ENCODE measurements around the gene MUC5B. TPM values are rescaled to one million over a fixed set of nuclear protein-coding genes. Genes with fewer than 3 reads are reported as not detected.

MUC5B gene
- total RNA-seq, 1 donor from 2014 or later = 0.25 TPM

- H3K27me3 ChIP-seq = no peaks in the 10 kb centered on the region
- H3K4me1 ChIP-seq = no peaks in the 10 kb centered on the region
- no peak overlapping the region for H3K27ac ChIP-seq
- no peaks in the 10 kb centered on the region for H3K9me3 ChIP-seq
- H3K36me3 ChIP-seq = no peaks in the 10 kb centered on the region
- no peak overlapping the region for H3K4me3 ChIP-seq
- intact Hi-C loops (cut with DNase I) = no loop called here
- DNase-seq (ENCODE audit: extremely low spot score in 2 of 2) = no peak
- TF ChIP-seq CTCF (IDR thresholded peaks at IDR 0.05) = no peak
- no peak for TF ChIP-seq POLR2A (IDR thresholded peaks at IDR 0.05)
- TF ChIP-seq POLR2AphosphoS5 (IDR thresholded peaks at IDR 0.05; ENCODE audit: insufficient read depth in 1 of 2, low read depth in 1 of 2) = no peak
Measured at GRCh38 chr11:1253103-1253485, 30.2 kb downstream of the MUC5B start.

- no peaks in the 10 kb centered on the region for H3K9me3 ChIP-seq
- TF ChIP-seq CTCF (IDR thresholded peaks at IDR 0.05) (no peak), POLR2AphosphoS5 (IDR thresholded peaks at IDR 0.05; ENCODE audit: insufficient read depth in 1 of 2, low read depth in 1 of 2) (no peak), POLR2A (IDR thresholded peaks at IDR 0.05) (no peak)
- H3K4me3 ChIP-seq = no peak overlapping the region
- DNase-seq (ENCODE audit: extremely low spot score in 2 of 2) = no peak
- H3K27ac ChIP-seq = no peak overlapping the region
- no peaks in the 10 kb centered on the region for H3K27me3 ChIP-seq
- intact Hi-C loops (cut with DNase I) = no loop called here
- H3K4me1 ChIP-seq = no peaks in the 10 kb centered on the region
- H3K36me3 ChIP-seq = no peaks in the 10 kb centered on the region
Measured at GRCh38 chr11:1254086-1254648, 31.3 kb downstream of the MUC5B start.

GRCh38 chr11:1254733-1255132 lies 31.9 kb downstream of the MUC5B start:
- Histone ChIP-seq H3K9me3 (no peaks in the 10 kb centered on the region), H3K4me1 (no peaks in the 10 kb centered on the region), H3K27ac (no peak overlapping the region), H3K4me3 (no peak overlapping the region), H3K36me3 (no peaks in the 10 kb centered on the region), H3K27me3 (no peaks in the 10 kb centered on the region)
- no peak for DNase-seq (ENCODE audit: extremely low spot score in 2 of 2)
- TF ChIP-seq CTCF (IDR thresholded peaks at IDR 0.05) (no peak), POLR2A (IDR thresholded peaks at IDR 0.05) (no peak), POLR2AphosphoS5 (IDR thresholded peaks at IDR 0.05; ENCODE audit: insufficient read depth in 1 of 2, low read depth in 1 of 2) (no peak)
- intact Hi-C loops (cut with DNase I) = no loop called here

- no peaks in the 10 kb centered on the region for H3K9me3 ChIP-seq
- H3K4me1 ChIP-seq = no peaks in the 10 kb centered on the region
- H3K27me3 ChIP-seq = no peaks in the 10 kb centered on the region
- intact Hi-C loops (cut with DNase I) = no loop called here
- H3K27ac ChIP-seq = no peak overlapping the region
- H3K36me3 ChIP-seq = no peaks in the 10 kb centered on the region
- TF ChIP-seq POLR2A (IDR thresholded peaks at IDR 0.05) (no peak), CTCF (IDR thresholded peaks at IDR 0.05) (no peak), POLR2AphosphoS5 (IDR thresholded peaks at IDR 0.05; ENCODE audit: insufficient read depth in 1 of 2, low read depth in 1 of 2) (no peak)
- no peak for DNase-seq (ENCODE audit: extremely low spot score in 2 of 2)
- H3K4me3 ChIP-seq = no peak overlapping the region
Measured at GRCh38 chr11:1255151-1255550, 32.3 kb downstream of the MUC5B start.

- Histone ChIP-seq H3K27me3 (no peaks in the 10 kb centered on the region), H3K4me3 (no peak overlapping the region), H3K27ac (no peak overlapping the region), H3K9me3 (no peaks in the 10 kb centered on the region), H3K36me3 (no peaks in the 10 kb centered on the region), H3K4me1 (peaks cover 2% of the 10 kb centered on the region)
- no peak for TF ChIP-seq POLR2AphosphoS5 (IDR thresholded peaks at IDR 0.05; ENCODE audit: insufficient read depth in 1 of 2, low read depth in 1 of 2)
- no peak for TF ChIP-seq POLR2A (IDR thresholded peaks at IDR 0.05)
- TF ChIP-seq CTCF (IDR thresholded peaks at IDR 0.05) = no peak
- no peak for DNase-seq (ENCODE audit: extremely low spot score in 2 of 2)
- intact Hi-C loops (cut with DNase I) = no loop called here
Measured at GRCh38 chr11:1256257-1257045, 33.6 kb downstream of the MUC5B start.

Measured in vagina (tissue), 2 donors.